A549 (cell line): Measurements from ENCODE around the gene SIGLEC1.

Experiments
- EHMT2 ChIP-seq: fragments of 200-600 bp; sonication (generic); IDR thresholded peaks from 2 replicates; pipeline ENCODE4 v1.6.1; 2016; ENCODE audit warnings: antibody characterized with exemption, low read depth, mild to moderate bottlenecking, moderate library complexity
- POLR2A ChIP-seq: IDR thresholded peaks from 2 replicates; pipeline ENCODE4 v1.6.1; 2012; ENCODE audit warnings: mild to moderate bottlenecking, low read length
- TF ChIP-seq, protein P1 (sequence below): fragments of >200 bp; sonication (Bioruptor Twin); formaldehyde crosslinking; IDR thresholded peaks from 3 replicates; pipeline ENCODE4 v1.5.1; 2016
- TF ChIP-seq, protein P2 (sequence below): fragments of >200 bp; sonication (Bioruptor Twin); formaldehyde crosslinking; IDR thresholded peaks from 2 replicates; pipeline ENCODE4 v1.6.1; 2016
- TF ChIP-seq, protein P3 (sequence below): IDR thresholded peaks from 2 replicates; pipeline ENCODE4 v1.6.1; 2012

DNA sequence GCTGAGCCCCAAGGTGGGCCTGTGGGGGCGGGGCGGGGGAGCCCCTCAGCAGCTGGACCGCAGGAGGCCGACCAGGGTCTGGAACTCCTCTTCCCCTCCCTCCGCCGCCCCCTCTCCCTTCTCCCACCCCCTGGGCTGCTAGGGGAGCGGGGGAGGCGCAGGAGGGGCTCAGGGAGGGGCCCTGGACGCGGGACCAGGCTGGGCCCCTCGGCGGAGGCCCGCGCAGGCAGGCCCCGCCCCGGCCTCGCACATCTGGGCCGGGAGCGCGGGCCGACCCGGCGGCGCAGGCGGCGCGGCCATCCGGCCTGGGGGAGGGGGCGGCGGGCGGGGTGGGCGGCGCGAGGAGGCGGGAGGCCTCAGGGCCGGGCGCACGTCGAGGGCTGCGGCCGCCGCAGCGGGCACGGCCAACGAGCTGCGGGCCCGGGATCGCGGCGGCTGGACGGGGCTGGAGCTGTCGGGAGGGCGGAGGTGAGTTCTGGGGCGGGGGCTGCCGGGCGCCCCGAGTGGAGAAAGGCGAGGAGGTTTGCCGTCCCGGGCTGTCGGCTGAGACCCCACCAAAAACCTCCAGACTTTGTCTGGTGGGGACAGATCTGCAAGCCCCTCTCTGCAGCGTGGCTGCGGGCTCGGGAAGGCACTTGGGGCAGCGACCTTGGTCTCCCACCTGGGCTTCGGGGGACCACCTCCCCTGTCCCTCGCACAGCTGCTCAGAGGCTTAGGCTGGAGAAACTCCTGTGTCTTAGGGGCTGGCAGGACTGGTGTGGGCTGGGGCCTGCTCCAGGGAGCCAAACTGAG, 20.1 kb upstream of the SIGLEC1 start, which contains the start of gene HSPA12B:
- TF ChIP-seq, protein P1, sequence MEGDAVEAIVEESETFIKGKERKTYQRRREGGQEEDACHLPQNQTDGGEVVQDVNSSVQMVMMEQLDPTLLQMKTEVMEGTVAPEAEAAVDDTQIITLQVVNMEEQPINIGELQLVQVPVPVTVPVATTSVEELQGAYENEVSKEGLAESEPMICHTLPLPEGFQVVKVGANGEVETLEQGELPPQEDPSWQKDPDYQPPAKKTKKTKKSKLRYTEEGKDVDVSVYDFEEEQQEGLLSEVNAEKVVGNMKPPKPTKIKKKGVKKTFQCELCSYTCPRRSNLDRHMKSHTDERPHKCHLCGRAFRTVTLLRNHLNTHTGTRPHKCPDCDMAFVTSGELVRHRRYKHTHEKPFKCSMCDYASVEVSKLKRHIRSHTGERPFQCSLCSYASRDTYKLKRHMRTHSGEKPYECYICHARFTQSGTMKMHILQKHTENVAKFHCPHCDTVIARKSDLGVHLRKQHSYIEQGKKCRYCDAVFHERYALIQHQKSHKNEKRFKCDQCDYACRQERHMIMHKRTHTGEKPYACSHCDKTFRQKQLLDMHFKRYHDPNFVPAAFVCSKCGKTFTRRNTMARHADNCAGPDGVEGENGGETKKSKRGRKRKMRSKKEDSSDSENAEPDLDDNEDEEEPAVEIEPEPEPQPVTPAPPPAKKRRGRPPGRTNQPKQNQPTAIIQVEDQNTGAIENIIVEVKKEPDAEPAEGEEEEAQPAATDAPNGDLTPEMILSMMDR, result no peak
- no peak for TF ChIP-seq POLR2A
- TF ChIP-seq EHMT2, result no peak
- TF ChIP-seq, protein P2, sequence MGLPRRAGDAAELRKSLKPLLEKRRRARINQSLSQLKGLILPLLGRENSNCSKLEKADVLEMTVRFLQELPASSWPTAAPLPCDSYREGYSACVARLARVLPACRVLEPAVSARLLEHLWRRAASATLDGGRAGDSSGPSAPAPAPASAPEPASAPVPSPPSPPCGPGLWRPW, result no peak
- TF ChIP-seq, protein P3, sequence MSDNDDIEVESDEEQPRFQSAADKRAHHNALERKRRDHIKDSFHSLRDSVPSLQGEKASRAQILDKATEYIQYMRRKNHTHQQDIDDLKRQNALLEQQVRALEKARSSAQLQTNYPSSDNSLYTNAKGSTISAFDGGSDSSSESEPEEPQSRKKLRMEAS, result no peak
